K562 (cell line): Measurements from ENCODE around the gene RAB11FIP2. TPM values are rescaled to one million over a fixed set of nuclear protein-coding genes. Genes with fewer than 3 reads are reported as not detected.
A peak's percentile ranks its signal among the peaks of the same experiment; 100 is the strongest.

ENCODE experiments used
- BCLAF1 ChIP-seq, 2 experiments: fragments of 450-650 bp in 1 of 2; IDR thresholded peaks; 2 replicates each; pipeline ENCODE4 v1.6.1; 2011 to 2017; ENCODE audit warnings: low read depth in 2 of 2, antibody characterized with exemption in 1 of 2, borderline replicate concordance in 1 of 2, low read length in 1 of 2, mild to moderate bottlenecking in 1 of 2, mixed read lengths in 1 of 2; ENCODE audit not compliant: control insufficient read depth in 1 of 2
- CBFA2T3 ChIP-seq: fragments of 450-650 bp; IDR thresholded peaks from 2 replicates; pipeline ENCODE4 v1.6.1; 2017
- GATAD2B ChIP-seq: fragments of 450-650 bp; IDR thresholded peaks from 2 replicates; pipeline ENCODE4 v1.6.1; 2017; ENCODE audit warnings: mild to moderate bottlenecking, borderline replicate concordance
- HIVEP1 ChIP-seq: fragments of 250-450 bp; sonication (Bioruptor Pico); IDR thresholded peaks from 2 replicates; pipeline ENCODE4 v1.4.0; 2020; ENCODE audit warnings: mild to moderate bottlenecking
- KDM1A ChIP-seq, 2 experiments: fragments of 450-650 bp; IDR thresholded peaks; 2 replicates each; pipeline ENCODE4 v1.6.1; 2016; ENCODE audit warnings: mild to moderate bottlenecking in 2 of 2
- PHF8 ChIP-seq: fragments of 200-600 bp; sonication (generic); IDR thresholded peaks from 2 replicates; pipeline ENCODE4 v1.6.1; 2012; ENCODE audit warnings: mixed run types, mild to moderate bottlenecking, inconsistent platforms, low read length, moderate library complexity, borderline replicate concordance
- RCOR1 ChIP-seq, 2 experiments: IDR thresholded peaks; 2 replicates each; pipeline ENCODE4 v1.6.1; 2012; ENCODE audit warnings: low read depth in 2 of 2, low read length in 2 of 2, borderline replicate concordance in 1 of 2, improper control_type of control experiment in 1 of 2
- REST ChIP-seq, 2 experiments: fragments of 450-650 bp; formaldehyde crosslinking in 1 of 2; IDR thresholded peaks; 2 replicates each; pipeline versions ENCODE4 v1.4.0 to v1.6.1; 2014 to 2020; ENCODE audit warnings: mild to moderate bottlenecking in 2 of 2, borderline replicate concordance in 1 of 2, low read depth in 1 of 2
- TAL1 ChIP-seq: fragments of 450-650 bp; IDR thresholded peaks from 2 replicates; pipeline ENCODE4 v1.6.1; 2016; ENCODE audit warnings: mild to moderate bottlenecking
- XRCC3 ChIP-seq: fragments of 450-650 bp; IDR thresholded peaks from 2 replicates; pipeline ENCODE4 v1.6.1; 2017; ENCODE audit warnings: mild to moderate bottlenecking, moderate library complexity
- ZNF143 ChIP-seq: sonication (generic); formaldehyde crosslinking; IDR thresholded peaks from 2 replicates; pipeline ENCODE4 v1.9.0; 2022; ENCODE audit warnings: mild to moderate bottlenecking, missing genetic modification reagents
- ZNF41 ChIP-seq: fragments of 250-450 bp; sonication (Bioruptor Pico); conservative IDR thresholded peaks from 2 replicates; pipeline ENCODE4 v1.4.0; 2020; ENCODE audit warnings: mild to moderate bottlenecking
- ZNF444 ChIP-seq: fragments of 250-450 bp; sonication (Bioruptor Pico); IDR thresholded peaks from 2 replicates; pipeline ENCODE4 v1.4.0; 2020; ENCODE audit warnings: mild to moderate bottlenecking, moderate library complexity
- polyA plus RNA-seq, 8 experiments: library from polyadenylated mRNA; depleted of rRNA in 4 of 8; stranded (reverse) in 5 of 8; unstranded in 3 of 8; fragments of >200 nt; fragmentation: Nextera tagmentation in 2 of 8; fragmentation: Illumina TruSeq in 1 of 8; extraction: Ambion mirVana in 2 of 8; extraction: Trizol in 1 of 8; gene quantifications; 2 replicates each; pipeline versions ENCODE4 v1.2.1 to v1.2.3, GENCODE V29; 2011 to 2014; ENCODE audit warnings: inconsistent platforms in 1 of 8, missing spikeins in 1 of 8
- total RNA-seq, 7 experiments: library from RNA; depleted of rRNA in 6 of 7; stranded (reverse); fragments of >200 nt in 6 of 7; fragmentation: Illumina TruSeq in 2 of 7; extraction: Trizol in 2 of 7; gene quantifications; 2 replicates each; pipeline versions ENCODE4 v1.2.1 to v1.2.3, GENCODE V29; 2011 to 2021; ENCODE audit warnings: low replicate concordance in 1 of 7
- TF ChIP-seq, protein P1 (sequence below): fragments of 450-650 bp; formaldehyde crosslinking; conservative IDR thresholded peaks from 2 replicates; pipeline ENCODE4 v1.4.0; 2022; ENCODE audit warnings: mild to moderate bottlenecking, missing genetic modification characterization

RAB11FIP2 gene
- total and polyA plus RNA-seq, 9 of the 15 experiments (the other 6 are each of a cell fraction or from before 2014, with no cell fraction given) = 3.0 to 10.6 (median 3.9) TPM

DNA sequence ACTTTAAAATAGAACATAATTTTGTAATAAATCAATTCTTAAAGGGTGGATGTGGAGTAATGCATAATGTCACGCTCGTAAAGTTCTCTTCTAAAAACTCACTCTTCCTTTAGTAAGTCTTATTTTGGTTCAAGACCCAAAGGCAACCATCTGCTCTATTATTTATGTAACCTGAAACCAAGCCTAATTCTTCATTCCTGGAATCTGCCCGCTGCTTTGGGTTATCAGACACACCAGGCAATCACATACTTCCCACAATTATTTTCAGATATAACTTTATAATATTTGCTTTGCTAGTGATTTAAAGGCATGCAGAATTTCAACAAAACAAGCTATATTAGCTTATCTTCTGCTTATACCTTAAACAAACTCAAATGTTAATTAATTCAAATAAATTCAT, 39.0 kb downstream of the RAB11FIP2 start (continued):
- TF ChIP-seq ZNF444 (CRISPR knock-in tag) (no peak), XRCC3 (no peak), ZNF41 (CRISPR knock-in tag) (no peak), KDM1A (IDR thresholded peaks at IDR 0.05) (peak in 1 of 2 experiments; percentile 38; a peak in 1 of 4 replicates), REST (IDR thresholded peaks at IDR 0.05; ENCODE audit: borderline replicate concordance) (no peak), REST (CRISPR knock-in tag; IDR thresholded peaks at IDR 0.05; ENCODE audit: low read depth) (no peak), RCOR1 (IDR thresholded peaks at IDR 0.05; ENCODE audit: borderline replicate concordance in 1 of 2, low read depth in 2 of 2, low read length in 2 of 2) (peak in 1 of 2 experiments; percentile 88; a peak in 2 of 4 replicates), BCLAF1 (IDR thresholded peaks at IDR 0.05; ENCODE audit: borderline replicate concordance in 1 of 2, control insufficient read depth in 1 of 2, low read depth in 2 of 2, low read length in 1 of 2) (no peak), HIVEP1 (CRISPR knock-in tag) (no peak), CBFA2T3 (peak; percentile 54), TAL1 (peak; percentile 53), GATAD2B (no peak), ZNF143 (CRISPR knock-in tag) (no peak), PHF8 (no peak)
- TF ChIP-seq, protein P1, sequence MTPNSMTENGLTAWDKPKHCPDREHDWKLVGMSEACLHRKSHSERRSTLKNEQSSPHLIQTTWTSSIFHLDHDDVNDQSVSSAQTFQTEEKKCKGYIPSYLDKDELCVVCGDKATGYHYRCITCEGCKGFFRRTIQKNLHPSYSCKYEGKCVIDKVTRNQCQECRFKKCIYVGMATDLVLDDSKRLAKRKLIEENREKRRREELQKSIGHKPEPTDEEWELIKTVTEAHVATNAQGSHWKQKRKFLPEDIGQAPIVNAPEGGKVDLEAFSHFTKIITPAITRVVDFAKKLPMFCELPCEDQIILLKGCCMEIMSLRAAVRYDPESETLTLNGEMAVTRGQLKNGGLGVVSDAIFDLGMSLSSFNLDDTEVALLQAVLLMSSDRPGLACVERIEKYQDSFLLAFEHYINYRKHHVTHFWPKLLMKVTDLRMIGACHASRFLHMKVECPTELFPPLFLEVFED (CRISPR knock-in tag) = no peak
- TF ChIP-seq, all 486 proteins: peak for 13
